Sigmoid colon (tissue), 3 donors: ENCODE measurements around the gene PDE6C.

ENCODE experiments used
- CTCF ChIP-seq, 4 experiments: fragments of 450-650 bp in 3 of 4; fragments of 200-600 bp in 1 of 4; IDR thresholded peaks; one replicate each; pipeline ENCODE4 v1.5.1; 2016 to 2019; ENCODE audit warnings: antibody characterized with exemption in 4 of 4, mild to moderate bottlenecking in 3 of 4, moderate library complexity in 2 of 4
- POLR2A ChIP-seq, 2 donors: fragments of 450-650 bp; IDR thresholded peaks; one replicate each; pipeline ENCODE4 v1.6.1; 2016; ENCODE audit warnings: antibody characterized with exemption in 2 of 2, mild to moderate bottlenecking in 2 of 2, moderate library complexity in 2 of 2

GRCh38 chr10:93597075-93597599, 15.2 kb upstream of the PDE6C start:
- TF ChIP-seq POLR2A (IDR thresholded peaks at IDR 0.05): no peak
- no peak for TF ChIP-seq CTCF (IDR thresholded peaks at IDR 0.05)
